IPS DF 4.7 (cell line): ENCODE results near the gene ARID4B.
"Not testable (repeated sequence)": the region's sequence is repeated elsewhere in the genome, so short reads cannot be mapped to it uniquely, and the experiment has no call there.

Experiments used
- DNase-seq: peaks from one replicate; pipeline ENCODE4 v3.0.0-alpha.2; 2013; ENCODE audit warnings: low spot score; ENCODE audit errors: extremely low read depth

Gene ARID4B

GRCh38 chr1:235269990-235270389 is 58.0 kb downstream of the ARID4B start:
- not testable (repeated sequence) for DNase-seq

DNA sequence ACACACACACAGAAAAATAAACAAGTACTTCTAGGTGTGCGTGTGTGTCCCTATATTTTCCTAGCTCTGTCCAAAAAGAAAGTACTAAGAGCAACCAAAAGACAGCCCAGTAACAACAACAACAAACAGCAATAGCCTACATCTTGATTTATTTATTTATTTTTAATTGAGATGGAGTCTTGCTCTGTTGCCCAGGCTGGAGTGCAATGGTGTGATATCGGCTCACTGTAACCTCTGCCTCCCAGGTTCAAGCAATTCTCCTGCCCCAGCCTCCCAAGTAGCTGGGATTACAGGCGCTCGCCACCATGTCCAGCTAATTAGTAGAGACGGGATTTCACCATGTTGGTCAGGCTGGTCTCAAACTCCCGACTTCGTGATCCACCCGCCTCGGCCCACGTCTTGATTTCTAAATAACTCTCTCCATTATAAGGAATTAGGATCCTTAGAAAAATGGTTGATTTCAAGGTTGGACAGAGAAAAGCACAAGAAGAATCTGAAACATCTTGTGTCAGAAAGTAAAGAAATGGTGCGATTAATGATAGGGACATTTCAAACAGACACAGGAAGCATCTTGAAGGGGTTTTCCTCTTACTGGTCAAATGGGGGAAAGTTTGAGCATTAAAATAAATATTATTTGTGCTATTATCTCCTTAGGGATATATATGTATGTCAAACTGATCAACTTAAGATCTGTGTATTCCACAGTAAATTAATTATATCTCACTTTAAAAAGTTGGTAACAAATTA is 59.4 kb downstream of the ARID4B start:
- DNase-seq = no peak

DNA sequence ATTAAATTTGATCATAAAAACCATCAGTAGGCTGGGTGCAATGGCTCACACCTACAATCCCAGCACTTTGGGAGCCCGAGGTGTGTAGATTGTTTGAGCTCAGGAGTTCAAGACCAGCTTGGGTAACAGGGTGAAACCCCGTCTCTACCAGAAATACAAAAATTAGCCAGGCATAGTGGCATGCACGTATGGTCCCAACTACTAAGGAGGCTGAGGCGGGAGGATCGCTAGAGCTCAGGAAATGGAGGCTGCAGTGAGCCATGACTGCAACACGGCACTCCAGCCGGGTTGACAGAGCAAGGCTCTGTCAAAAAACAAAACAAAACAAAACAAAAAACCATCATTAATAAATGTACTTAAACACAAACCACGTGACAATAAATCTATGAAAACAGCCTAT is 61.0 kb downstream of the ARID4B start:
- DNase-seq = no peak

DNA sequence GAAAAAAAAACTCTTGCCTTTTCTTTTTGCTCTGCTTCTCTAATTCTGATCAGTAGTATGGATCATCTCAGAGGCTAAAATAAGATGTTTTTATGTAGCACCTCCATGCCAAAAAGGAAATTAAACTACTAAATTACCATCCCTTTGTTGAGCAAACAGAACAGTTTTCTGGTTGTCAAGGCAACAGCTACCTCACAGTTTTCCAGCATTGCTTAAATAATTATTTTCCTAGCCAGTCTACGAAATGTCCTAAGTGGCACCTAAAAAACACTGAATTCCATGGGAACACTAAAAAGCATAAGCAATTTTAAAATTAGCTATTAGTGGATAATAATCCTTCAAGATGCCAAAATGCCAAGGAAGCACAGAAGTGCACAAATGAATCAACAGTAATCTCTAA is 61.7 kb downstream of the ARID4B start:
- DNase-seq = no peak

DNA sequence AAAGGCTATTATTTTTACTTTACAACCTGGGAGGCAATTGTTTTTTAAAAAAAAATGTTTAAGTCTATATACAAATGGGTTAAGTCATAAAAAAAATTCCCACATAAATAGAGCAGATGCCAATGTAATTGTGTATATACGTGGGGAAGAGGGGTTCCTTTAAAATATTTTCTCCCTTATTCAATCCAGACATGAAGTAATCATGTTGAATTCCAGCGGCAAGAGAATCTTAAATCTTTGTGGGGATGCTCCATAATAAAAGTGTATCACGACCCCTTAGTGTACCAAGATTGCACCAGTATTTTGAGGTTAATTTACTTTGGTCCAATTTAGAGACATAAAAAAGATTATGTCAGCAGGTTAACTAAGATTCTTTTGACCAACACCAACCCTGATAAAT is 62.1 kb downstream of the ARID4B start:
- no peak for DNase-seq

GRCh38 chr1:235264327-235264726 is 63.7 kb downstream of the ARID4B start:
- DNase-seq = no peak

DNA sequence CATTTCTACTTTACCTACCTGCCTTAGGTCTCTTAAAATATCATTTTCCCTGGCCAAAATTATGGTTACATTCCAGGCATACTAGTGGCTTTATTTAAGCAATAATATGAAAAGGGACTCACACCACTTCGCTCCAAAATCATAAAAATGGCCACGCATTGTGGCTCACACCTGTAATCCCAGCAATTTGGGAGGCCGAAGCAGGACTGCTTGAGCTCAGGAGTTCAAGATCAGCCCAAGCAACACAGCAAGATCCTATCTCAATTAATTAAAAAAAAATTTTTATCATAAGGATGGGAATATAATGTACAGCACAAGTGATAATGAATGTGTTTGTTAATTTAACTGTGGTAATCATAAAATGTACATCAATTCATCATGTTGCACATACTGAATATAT is 65.4 kb downstream of the ARID4B start:
- no peak for DNase-seq

GRCh38 chr1:235261243-235261642 is 66.7 kb downstream of the ARID4B start:
- DNase-seq = no peak

DNA sequence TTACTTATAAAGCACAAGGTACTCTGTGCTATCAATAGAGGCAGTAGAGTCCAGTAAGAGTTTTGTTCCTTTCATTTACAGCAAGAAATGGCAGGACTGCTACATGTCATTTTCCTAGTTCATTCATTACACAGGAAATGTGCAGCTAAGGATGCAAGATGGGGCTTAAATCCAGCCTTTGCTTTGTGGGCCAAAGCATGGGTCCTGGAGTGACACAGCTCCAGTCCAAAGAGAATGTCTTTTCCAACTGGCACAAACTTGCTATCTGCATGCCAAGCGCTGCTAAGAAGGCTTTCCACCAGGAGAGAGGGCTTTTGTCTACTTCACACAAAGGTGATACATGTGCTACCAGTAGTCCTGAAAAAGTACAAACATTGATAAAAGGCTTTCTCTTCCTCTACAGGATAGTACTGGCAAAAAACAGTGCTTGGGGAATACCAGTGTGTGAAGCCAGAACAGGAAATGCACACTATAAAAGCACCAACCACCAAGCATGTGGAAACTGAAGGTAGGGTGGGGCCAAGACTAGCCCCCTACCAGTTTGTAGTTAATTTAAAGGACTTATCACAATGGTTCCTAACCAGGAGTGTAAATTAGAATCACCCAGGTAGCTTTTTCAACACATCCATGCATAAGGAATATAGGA is 68.7 kb downstream of the ARID4B start:
- DNase-seq = no peak

DNA sequence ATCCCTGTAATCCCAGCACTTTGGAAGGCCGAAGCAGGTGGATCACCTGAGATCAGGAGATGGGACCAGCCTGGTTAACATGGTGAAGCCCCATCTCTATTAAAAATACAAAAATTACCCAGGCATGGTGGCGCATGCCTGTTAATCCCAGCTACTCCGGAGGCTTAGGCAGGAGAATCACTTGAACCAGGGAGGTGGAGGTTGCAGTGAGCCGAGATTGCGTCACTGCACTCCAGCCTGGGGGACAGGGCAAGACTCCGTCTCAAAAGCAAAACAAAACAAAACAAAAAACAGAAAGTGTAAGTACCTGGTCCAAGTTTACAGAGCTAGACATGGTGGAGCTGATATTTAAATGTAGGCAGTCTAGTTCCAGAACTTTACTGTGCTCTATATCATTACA is 69.9 kb downstream of the ARID4B start:
- DNase-seq = not testable (repeated sequence)

DNA sequence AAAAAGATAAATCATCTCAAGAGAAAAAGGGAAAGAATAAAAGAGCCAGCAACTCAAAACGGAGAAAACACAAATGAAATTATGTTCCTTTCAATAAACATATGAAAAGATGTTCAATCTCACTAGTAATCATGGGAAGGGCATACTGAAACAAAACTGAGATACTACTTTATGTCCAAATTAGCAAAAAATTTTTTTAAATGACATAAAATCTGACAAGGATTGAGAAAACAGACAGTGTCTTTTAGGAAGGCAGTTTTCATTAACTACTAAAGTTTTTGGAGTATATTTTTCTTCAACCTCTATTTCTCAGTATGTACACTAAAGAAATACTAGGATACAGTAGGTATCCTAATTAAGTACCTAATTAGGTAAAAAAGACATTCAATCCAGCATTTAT is 73.3 kb downstream of the ARID4B start:
- no peak for DNase-seq

- peak; percentile 38 for DNase-seq
Observed at GRCh38 chr1:235253219-235253962, 74.6 kb downstream of the ARID4B start.

DNA sequence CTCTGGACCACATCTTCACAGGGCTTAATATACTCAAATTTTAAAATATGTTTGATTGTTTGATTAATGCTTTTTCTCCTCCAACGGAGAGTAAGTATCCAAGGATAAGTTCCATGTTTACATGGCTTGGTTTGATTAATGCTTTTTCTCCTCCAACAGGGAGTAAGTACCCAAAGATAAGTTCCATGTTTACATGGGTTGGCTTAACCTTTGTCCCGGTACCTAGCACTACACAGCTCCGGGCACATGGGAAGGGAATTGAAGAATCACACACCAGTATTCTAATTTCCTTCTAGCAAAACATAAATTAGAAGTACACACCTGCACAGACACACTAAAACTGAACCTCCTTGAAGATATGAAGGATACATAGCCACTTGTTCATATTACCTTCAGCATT is 77.5 kb downstream of the ARID4B start:
- DNase-seq = no peak

DNA sequence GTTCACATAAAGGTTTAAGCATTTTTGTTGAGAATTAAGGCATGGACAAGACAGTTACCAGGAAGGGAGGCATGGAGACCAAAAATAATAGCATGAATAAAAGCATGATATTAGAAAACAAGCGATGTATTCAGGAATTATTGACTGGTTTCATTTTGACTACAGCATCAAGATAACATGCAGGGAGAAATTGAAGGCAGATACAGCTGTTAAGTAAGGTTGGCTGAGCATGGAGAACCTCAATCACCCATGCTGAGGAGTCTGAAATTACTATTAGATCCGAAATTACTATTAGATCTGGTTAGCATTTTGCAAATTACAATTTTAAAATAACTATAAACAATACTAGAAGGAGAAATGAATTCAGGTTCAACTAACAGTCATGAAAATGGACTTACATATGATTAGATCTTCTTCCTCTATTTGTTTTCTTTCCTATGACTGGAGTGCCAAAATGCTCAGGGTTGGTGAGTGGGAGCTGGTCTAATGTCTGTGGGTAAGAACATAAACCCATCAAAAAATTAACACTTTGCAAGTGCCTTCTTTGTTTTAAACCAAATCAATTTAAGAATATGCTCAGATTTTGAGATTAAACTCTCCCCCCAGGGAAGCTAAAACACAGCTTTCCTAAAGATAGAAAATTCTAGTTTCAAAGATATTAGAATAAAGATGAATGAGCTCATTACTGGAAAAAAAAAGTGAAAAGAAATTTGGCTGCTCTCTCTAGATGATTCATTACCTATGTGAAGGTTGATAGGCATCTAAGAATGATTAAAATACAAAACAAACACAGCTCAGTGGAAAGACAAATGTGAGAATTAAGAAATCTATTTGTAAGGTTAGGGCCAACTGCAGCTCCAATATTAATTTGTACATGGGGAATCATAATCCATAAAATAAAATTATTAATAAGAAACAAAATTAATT is 81.7 kb downstream of the ARID4B start:
- DNase-seq = no peak

DNA sequence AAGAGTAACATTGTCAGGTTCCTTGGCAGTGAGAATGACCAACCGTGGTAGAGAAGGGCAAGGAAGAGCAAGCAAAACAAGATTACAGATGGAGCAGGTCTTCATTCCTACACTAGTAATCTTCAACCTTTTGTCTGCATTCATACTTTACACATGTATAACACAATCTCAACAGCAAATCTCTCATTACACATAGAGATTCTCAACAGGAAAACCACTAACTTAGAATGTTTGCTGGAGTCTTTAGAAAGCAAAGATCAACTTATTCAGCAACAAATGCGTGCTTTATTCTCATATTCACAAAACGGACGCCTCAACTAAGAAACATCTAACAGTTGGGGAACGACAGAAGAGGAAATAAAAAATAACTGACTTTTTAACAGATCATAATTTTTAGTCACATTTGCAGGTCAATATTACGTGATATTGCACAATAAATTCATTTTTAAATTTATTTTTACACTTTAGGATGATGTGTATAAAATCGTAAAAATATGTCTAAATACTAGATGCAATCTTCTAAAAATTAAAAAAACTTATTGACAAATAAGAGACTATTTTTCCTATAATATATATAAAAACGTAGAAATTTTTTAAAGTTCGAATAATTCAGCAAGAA is 82.9 kb downstream of the ARID4B start:
- DNase-seq = no peak

DNA sequence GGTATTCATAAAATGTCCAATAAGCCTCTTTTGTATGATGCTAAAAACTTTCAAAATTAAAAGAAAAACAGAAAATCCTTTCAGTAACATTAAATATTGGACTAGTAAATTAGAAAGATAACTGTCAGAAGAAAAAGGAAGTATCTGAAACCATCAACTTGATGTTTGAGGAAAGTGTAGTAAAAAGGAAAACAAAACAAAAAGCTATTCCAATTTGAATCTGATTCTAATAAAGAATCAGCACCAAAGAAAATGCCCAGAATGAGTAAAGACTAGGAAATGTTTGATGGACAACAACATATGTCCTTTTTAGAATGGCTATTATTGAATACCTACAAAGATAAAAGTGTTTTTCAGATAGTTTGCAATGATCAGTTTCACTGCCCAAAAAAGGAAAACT is 87.0 kb downstream of the ARID4B start:
- no peak for DNase-seq

DNA sequence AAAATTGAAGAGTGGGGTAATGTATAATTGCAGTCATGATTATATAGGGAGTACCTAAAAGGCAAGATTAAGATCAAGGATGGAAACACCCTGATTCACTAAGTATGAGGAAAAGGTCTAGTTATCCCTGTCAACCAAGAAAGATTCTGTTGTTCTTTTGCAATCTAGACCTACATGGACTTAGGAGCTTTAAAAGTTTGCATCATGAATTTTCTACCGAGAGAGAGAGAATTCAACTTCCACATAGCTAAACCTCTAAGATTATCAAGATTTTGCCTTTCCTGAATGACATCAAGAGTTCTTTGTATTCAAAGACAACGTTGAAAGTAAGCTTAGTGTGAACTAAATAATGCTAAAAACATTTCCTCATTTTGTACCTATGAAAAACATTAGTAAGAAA is 88.1 kb downstream of the ARID4B start:
- DNase-seq = no peak

GRCh38 chr1:235238558-235238957 is 89.4 kb downstream of the ARID4B start:
- no peak for DNase-seq

GRCh38 chr1:235236128-235236527 is 91.9 kb downstream of the ARID4B start:
- no peak for DNase-seq

- DNase-seq = no peak
Observed at GRCh38 chr1:235229868-235230267, 98.1 kb downstream of the ARID4B start.

- no peak for DNase-seq
Observed at GRCh38 chr1:235227414-235227813, 100.6 kb downstream of the ARID4B start.
